Measurements from ENCODE around the gene HLA-DRA.
"Not testable (repeated sequence)": the region's sequence is repeated elsewhere in the genome, so short reads cannot be mapped to it uniquely, and the experiment has no call there.

HLA-DRA gene

GRCh38 chr6:32426338-32426737 is 13.3 kb upstream of the HLA-DRA start:
- no peak for TF ChIP-seq CTCF (IDR thresholded peaks at IDR 0.05)
- no peaks in the 10 kb centered on the region for H3K36me3 Mint-ChIP-seq (ENCODE audit: low read depth)

GRCh38 chr6:32427218-32427617 is 12.5 kb upstream of the HLA-DRA start:
- H3K27ac Mint-ChIP-seq, result no peak overlapping the region
- no peak for TF ChIP-seq CTCF (IDR thresholded peaks at IDR 0.05)
- H3K36me3 Mint-ChIP-seq (ENCODE audit: low read depth), result no peaks in the 10 kb centered on the region
- peaks cover 7% of the 10 kb centered on the region for H3K27me3 Mint-ChIP-seq (ENCODE audit: low read depth, poor library complexity)
- H3K4me1 Mint-ChIP-seq, result no peaks in the 10 kb centered on the region
- DNase-seq, result no peak
- no peak overlapping the region for H3K4me3 Mint-ChIP-seq
- no peaks in the 10 kb centered on the region for H3K9me3 Mint-ChIP-seq

More at GRCh38 chr6:32426338-32426737, 13.3 kb upstream of the HLA-DRA start:
- no peak for DNase-seq
- peaks cover 10% of the 10 kb centered on the region for H3K27me3 Mint-ChIP-seq (ENCODE audit: low read depth, poor library complexity)
- H3K4me3 Mint-ChIP-seq, result no peak overlapping the region
- H3K4me1 Mint-ChIP-seq, result no peaks in the 10 kb centered on the region
- H3K9me3 Mint-ChIP-seq, result no peaks in the 10 kb centered on the region
- no peak overlapping the region for H3K27ac Mint-ChIP-seq

GRCh38 chr6:32427934-32428474 is 11.7 kb upstream of the HLA-DRA start:
- Mint-ChIP-seq H3K9me3 (no peaks in the 10 kb centered on the region), H3K27me3 (ENCODE audit: low read depth, poor library complexity) (peaks cover 7% of the 10 kb centered on the region), H3K36me3 (ENCODE audit: low read depth) (no peaks in the 10 kb centered on the region), H3K4me3 (no peak overlapping the region), H3K27ac (no peak overlapping the region), H3K4me1 (no peaks in the 10 kb centered on the region)
- no peak for TF ChIP-seq CTCF (IDR thresholded peaks at IDR 0.05)
- DNase-seq, result no peak

- Mint-ChIP-seq H3K4me3 (no peak overlapping the region), H3K36me3 (ENCODE audit: low read depth) (no peaks in the 10 kb centered on the region), H3K27ac (no peak overlapping the region)
Measured at GRCh38 chr6:32430179-32430578, 9.5 kb upstream of the HLA-DRA start.

GRCh38 chr6:32431142-32431541 is 8.5 kb upstream of the HLA-DRA start:
- H3K4me3 Mint-ChIP-seq, result no peak overlapping the region
- H3K36me3 Mint-ChIP-seq (ENCODE audit: low read depth), result no peaks in the 10 kb centered on the region
- H3K9me3 Mint-ChIP-seq, result no peaks in the 10 kb centered on the region
- H3K27me3 Mint-ChIP-seq (ENCODE audit: low read depth, poor library complexity), result peaks cover 7% of the 10 kb centered on the region
- no peak overlapping the region for H3K27ac Mint-ChIP-seq
- no peaks in the 10 kb centered on the region for H3K4me1 Mint-ChIP-seq
- DNase-seq, result no peak
- TF ChIP-seq CTCF (IDR thresholded peaks at IDR 0.05), result no peak

More at GRCh38 chr6:32430179-32430578, 9.5 kb upstream of the HLA-DRA start:
- Mint-ChIP-seq H3K27me3 (ENCODE audit: low read depth, poor library complexity) (peaks cover 7% of the 10 kb centered on the region), H3K9me3 (no peaks in the 10 kb centered on the region), H3K4me1 (no peaks in the 10 kb centered on the region)
- TF ChIP-seq CTCF (IDR thresholded peaks at IDR 0.05), result no peak
- DNase-seq, result no peak

GRCh38 chr6:32432050-32432450 is 7.6 kb upstream of the HLA-DRA start:
- H3K9me3 Mint-ChIP-seq, result no peaks in the 10 kb centered on the region
- peak; percentile 52 for TF ChIP-seq CTCF (IDR thresholded peaks at IDR 0.05)
- H3K4me3 Mint-ChIP-seq, result no peak overlapping the region
- DNase-seq, result no peak
- no peaks in the 10 kb centered on the region for H3K36me3 Mint-ChIP-seq (ENCODE audit: low read depth)
- H3K4me1 Mint-ChIP-seq, result no peaks in the 10 kb centered on the region
- peaks cover 7% of the 10 kb centered on the region for H3K27me3 Mint-ChIP-seq (ENCODE audit: low read depth, poor library complexity)
- no peak overlapping the region for H3K27ac Mint-ChIP-seq

GRCh38 chr6:32433950-32434349 is 5.7 kb upstream of the HLA-DRA start:
- not testable (repeated sequence) for H3K27ac Mint-ChIP-seq; DNase-seq; H3K36me3 Mint-ChIP-seq (ENCODE audit: low read depth); H3K9me3 Mint-ChIP-seq; H3K4me3 Mint-ChIP-seq; H3K4me1 Mint-ChIP-seq; H3K27me3 Mint-ChIP-seq (ENCODE audit: low read depth, poor library complexity)
